Astrocyte (in vitro differentiated cells and primary cell): ENCODE measurements around the gene KCNMA1. TPM values are rescaled to one million over a fixed set of nuclear protein-coding genes. Genes with fewer than 3 reads are reported as not detected.

ENCODE experiments used
- DNase-seq: peaks from one replicate; pipeline ENCODE4 v3.0.0-alpha.2; 2010; ENCODE audit warnings: low read depth
- FAIRE-seq: peaks from 2 replicates; lab custom pipeline; 2011; peaks lifted over from hg19 to GRCh38; lab: Jason Lieb, UNC
- H2AFZ ChIP-seq: 2 replicates; pipeline ENCODE4 v1.6.0; 2012; ENCODE audit warnings: low read depth, low read length, inconsistent platforms
- H3K27ac ChIP-seq: 2 replicates; pipeline ENCODE4 v1.5.1; 2011; ENCODE audit warnings: low read depth, low read length, inconsistent platforms
- H3K27me3 ChIP-seq: 2 replicates; pipeline ENCODE4 v1.6.0; 2011; ENCODE audit warnings: low read length, inconsistent platforms; ENCODE audit not compliant: insufficient read depth
- H3K36me3 ChIP-seq: 2 replicates; pipeline ENCODE4 v1.5.1; 2011; ENCODE audit warnings: low read length, inconsistent platforms; ENCODE audit not compliant: insufficient read depth
- H3K4me1 ChIP-seq: 2 replicates; pipeline ENCODE4 v1.5.1; 2011; ENCODE audit warnings: low read length, inconsistent platforms; ENCODE audit not compliant: insufficient read depth
- H3K4me2 ChIP-seq: 2 replicates; pipeline ENCODE4 v1.6.0; 2012; ENCODE audit warnings: low read length, inconsistent platforms
- H3K4me3 ChIP-seq: 2 replicates; pipeline ENCODE4 v1.5.1; 2011; ENCODE audit warnings: low read depth, mild to moderate bottlenecking, low read length, inconsistent platforms; ENCODE audit not compliant: insufficient read depth
- H3K79me2 ChIP-seq: 2 replicates; pipeline ENCODE4 v1.6.0; 2012; ENCODE audit warnings: mild to moderate bottlenecking, low read length, inconsistent platforms; ENCODE audit not compliant: insufficient read depth
- H3K9ac ChIP-seq: 2 replicates; pipeline ENCODE4 v1.6.0; 2012; ENCODE audit warnings: mild to moderate bottlenecking, low read length, inconsistent platforms
- H3K9me3 ChIP-seq: 2 replicates; pipeline ENCODE4 v1.5.1; 2012; ENCODE audit warnings: low read depth, mild to moderate bottlenecking, low read length, inconsistent platforms; ENCODE audit not compliant: insufficient read depth
- H4K20me1 ChIP-seq: 2 replicates; pipeline ENCODE4 v1.6.0; 2012; ENCODE audit warnings: low read length, inconsistent platforms; ENCODE audit not compliant: insufficient read depth
- H3K27ac Mint-ChIP-seq: one replicate; pipeline ENCODE4 v1.8.0; 2021; ENCODE audit warnings: mild to moderate bottlenecking, mixed read lengths; ENCODE audit not compliant: unreplicated experiment
- H3K27me3 Mint-ChIP-seq: one replicate; pipeline ENCODE4 v1.8.0; 2021; ENCODE audit warnings: low read depth, mixed read lengths; ENCODE audit not compliant: unreplicated experiment
- H3K36me3 Mint-ChIP-seq: one replicate; pipeline ENCODE4 v1.8.0; 2021; ENCODE audit warnings: low read depth, mixed read lengths; ENCODE audit not compliant: unreplicated experiment
- H3K4me1 Mint-ChIP-seq: one replicate; pipeline ENCODE4 v1.8.0; 2021; ENCODE audit warnings: low read depth, mixed read lengths; ENCODE audit not compliant: unreplicated experiment
- H3K4me3 Mint-ChIP-seq: one replicate; pipeline ENCODE4 v1.8.0; 2021; ENCODE audit warnings: mild to moderate bottlenecking, moderate library complexity, mixed read lengths; ENCODE audit not compliant: unreplicated experiment
- H3K9me3 Mint-ChIP-seq: one replicate; pipeline ENCODE4 v1.8.0; 2021; ENCODE audit warnings: mild to moderate bottlenecking, mixed read lengths; ENCODE audit not compliant: unreplicated experiment
- EZH2 ChIP-seq: IDR thresholded peaks from 2 replicates; pipeline ENCODE4 v1.6.1; 2012; ENCODE audit warnings: mild to moderate bottlenecking, low read length, inconsistent platforms; ENCODE audit not compliant: insufficient read depth
- total RNA-seq: library from RNA; stranded (reverse); gene quantifications from 2 replicates; pipeline ENCODE4 v1.2.1, GENCODE V29; 2021
- TF ChIP-seq, protein P1 (sequence below): IDR thresholded peaks from 2 replicates; pipeline ENCODE4 v1.5.1; 2011; ENCODE audit warnings: low read depth, mild to moderate bottlenecking, inconsistent platforms, low read length, moderate library complexity; ENCODE audit not compliant: insufficient read depth

KCNMA1 gene
- total RNA-seq, 1 donor from 2014 or later, result 45.8 TPM

- H3K9me3 Mint-ChIP-seq, result no peaks in the 10 kb centered on the region
- H3K36me3 Mint-ChIP-seq, result peaks cover 5% of the 10 kb centered on the region
- no peaks in the 10 kb centered on the region for H3K9me3 ChIP-seq
- H3K4me1 ChIP-seq, result peaks cover 14% of the 10 kb centered on the region
- no peaks in the 10 kb centered on the region for H3K27me3 ChIP-seq
- peak overlapping the region; percentile 82 for H3K27ac Mint-ChIP-seq
- H4K20me1 ChIP-seq, result no peaks in the 10 kb centered on the region
- H3K36me3 ChIP-seq, result no peaks in the 10 kb centered on the region
- H3K4me1 Mint-ChIP-seq, result peaks cover 21% of the 10 kb centered on the region
- peak overlapping the region; percentile 27 for H3K4me3 Mint-ChIP-seq
- peak overlapping the region; percentile 71 for H3K27ac ChIP-seq
- peak overlapping the region; percentile 20 for H2AFZ ChIP-seq
- DNase-seq (peak; percentile 80), FAIRE-seq (peak; percentile 63)
- no peaks in the 10 kb centered on the region for H3K27me3 Mint-ChIP-seq
- no peak overlapping the region for H3K4me3 ChIP-seq
- TF ChIP-seq, protein P1, sequence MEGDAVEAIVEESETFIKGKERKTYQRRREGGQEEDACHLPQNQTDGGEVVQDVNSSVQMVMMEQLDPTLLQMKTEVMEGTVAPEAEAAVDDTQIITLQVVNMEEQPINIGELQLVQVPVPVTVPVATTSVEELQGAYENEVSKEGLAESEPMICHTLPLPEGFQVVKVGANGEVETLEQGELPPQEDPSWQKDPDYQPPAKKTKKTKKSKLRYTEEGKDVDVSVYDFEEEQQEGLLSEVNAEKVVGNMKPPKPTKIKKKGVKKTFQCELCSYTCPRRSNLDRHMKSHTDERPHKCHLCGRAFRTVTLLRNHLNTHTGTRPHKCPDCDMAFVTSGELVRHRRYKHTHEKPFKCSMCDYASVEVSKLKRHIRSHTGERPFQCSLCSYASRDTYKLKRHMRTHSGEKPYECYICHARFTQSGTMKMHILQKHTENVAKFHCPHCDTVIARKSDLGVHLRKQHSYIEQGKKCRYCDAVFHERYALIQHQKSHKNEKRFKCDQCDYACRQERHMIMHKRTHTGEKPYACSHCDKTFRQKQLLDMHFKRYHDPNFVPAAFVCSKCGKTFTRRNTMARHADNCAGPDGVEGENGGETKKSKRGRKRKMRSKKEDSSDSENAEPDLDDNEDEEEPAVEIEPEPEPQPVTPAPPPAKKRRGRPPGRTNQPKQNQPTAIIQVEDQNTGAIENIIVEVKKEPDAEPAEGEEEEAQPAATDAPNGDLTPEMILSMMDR, result no peak
- TF ChIP-seq EZH2, result no peak
- H3K9ac ChIP-seq, result peak overlapping the region; percentile 42
- H3K4me2 ChIP-seq, result peak overlapping the region; percentile 64
- no peaks in the 10 kb centered on the region for H3K79me2 ChIP-seq
Measured at GRCh38 chr10:77274046-77274795, 363.4 kb downstream of the KCNMA1 start.

GRCh38 chr10:77269163-77269562, 368.4 kb downstream of the KCNMA1 start:
- Histone ChIP-seq H3K36me3 (no peaks in the 10 kb centered on the region), H3K79me2 (no peaks in the 10 kb centered on the region), H3K27ac (no peak overlapping the region), H3K4me3 (no peak overlapping the region), H3K27me3 (no peaks in the 10 kb centered on the region), H2AFZ (no peak overlapping the region), H3K9me3 (no peaks in the 10 kb centered on the region), H3K4me1 (peaks cover 25% of the 10 kb centered on the region), H4K20me1 (no peaks in the 10 kb centered on the region), H3K9ac (no peak overlapping the region), H3K4me2 (no peak overlapping the region)
- H3K4me1 Mint-ChIP-seq, result peaks cover 38% of the 10 kb centered on the region
- H3K9me3 Mint-ChIP-seq, result no peaks in the 10 kb centered on the region
- TF ChIP-seq, protein P1, result no peak
- TF ChIP-seq EZH2, result no peak
- no peak for DNase-seq
- H3K4me3 Mint-ChIP-seq, result no peak overlapping the region
- H3K27me3 Mint-ChIP-seq, result no peaks in the 10 kb centered on the region
- FAIRE-seq, result no peak
- H3K36me3 Mint-ChIP-seq, result peaks cover 8% of the 10 kb centered on the region
- H3K27ac Mint-ChIP-seq, result no peak overlapping the region

- Mint-ChIP-seq H3K36me3 (peaks cover 8% of the 10 kb centered on the region), H3K4me3 (no peak overlapping the region)
- FAIRE-seq, result no peak
Measured at GRCh38 chr10:77268721-77269120, 368.9 kb downstream of the KCNMA1 start.

More at GRCh38 chr10:77268721-77269120, 368.9 kb downstream of the KCNMA1 start:
- H3K36me3 ChIP-seq, result no peaks in the 10 kb centered on the region
- no peaks in the 10 kb centered on the region for H3K27me3 Mint-ChIP-seq
- H4K20me1 ChIP-seq, result no peaks in the 10 kb centered on the region
- TF ChIP-seq, protein P1, result no peak
- no peak for TF ChIP-seq EZH2
- H3K4me3 ChIP-seq, result no peak overlapping the region
- peaks cover 25% of the 10 kb centered on the region for H3K4me1 ChIP-seq
- no peak overlapping the region for H2AFZ ChIP-seq
- H3K79me2 ChIP-seq, result no peaks in the 10 kb centered on the region
- H3K27ac ChIP-seq, result no peak overlapping the region
- H3K27ac Mint-ChIP-seq, result no peak overlapping the region
- peaks cover 38% of the 10 kb centered on the region for H3K4me1 Mint-ChIP-seq
- no peak overlapping the region for H3K9ac ChIP-seq
- H3K9me3 ChIP-seq, result no peaks in the 10 kb centered on the region
- no peaks in the 10 kb centered on the region for H3K9me3 Mint-ChIP-seq
- DNase-seq, result no peak
- peak overlapping the region; percentile 57 for H3K4me2 ChIP-seq
- no peaks in the 10 kb centered on the region for H3K27me3 ChIP-seq
